PC-9 (cell line): ENCODE measurements around the gene XRCC5. TPM values are rescaled to one million over a fixed set of nuclear protein-coding genes. Genes with fewer than 3 reads are reported as not detected.

Experiments
- BruUV-seq: library from RNA; stranded (reverse); fragments of 400-500 nt; replicated peaks from 2 replicates; lab custom pipeline; 2021; lab: Mats Ljungman, UMichigan
- CTCF ChIA-PET: fragments of 300-600 bp; sonication (Branson Sonifier 250); formaldehyde crosslinking; loops from one replicate; lab custom pipeline; 2022; ENCODE audit warnings: antibody characterized with exemption; lab: Charles Lee
- POLR2A ChIA-PET: fragments of 300-600 bp; sonication (Branson Sonifier 250); formaldehyde crosslinking; loops from one replicate; lab custom pipeline; 2022; ENCODE audit warnings: antibody characterized with exemption; ENCODE audit not compliant: unreplicated experiment; lab: Charles Lee
- DNase-seq, 2 experiments: peaks; one replicate each; pipeline versions ENCODE4 v3.0.0 to v3.0.0-alpha.2; 2015 to 2022; ENCODE audit warnings: mixed read lengths in 1 of 2
- H2AFZ ChIP-seq: fragments of 200-600 bp; sonication (generic); 2 replicates; pipeline ENCODE4 v1.8.1; 2017; ENCODE audit warnings: antibody characterized with exemption
- H3F3A ChIP-seq: fragments of 200-600 bp; sonication (generic); 2 replicates; pipeline ENCODE4 v1.8.1; 2017; ENCODE audit warnings: antibody characterized with exemption, mild to moderate bottlenecking, low read depth; ENCODE audit not compliant: insufficient read depth
- H3K27ac ChIP-seq: fragments of 200-600 bp; sonication (generic); 2 replicates; pipeline ENCODE4 v1.6.1; 2016; ENCODE audit warnings: mixed run types
- H3K27me3 ChIP-seq: fragments of 200-600 bp; sonication (generic); 2 replicates; pipeline ENCODE4 v1.6.1; 2016; ENCODE audit warnings: low read depth, mixed run types; ENCODE audit not compliant: insufficient read depth
- H3K36me3 ChIP-seq: fragments of 200-600 bp; sonication (generic); 2 replicates; pipeline ENCODE4 v1.6.1; 2016; ENCODE audit warnings: low read depth, mixed run types
- H3K4me1 ChIP-seq: fragments of 200-600 bp; sonication (generic); replicated peaks from 2 replicates; pipeline ENCODE4 v1.6.1; 2016; ENCODE audit warnings: mixed run types; ENCODE audit not compliant: insufficient read depth
- H3K4me2 ChIP-seq: fragments of 200-600 bp; sonication (generic); 2 replicates; pipeline ENCODE4 v1.6.1; 2017; ENCODE audit warnings: mixed run types
- H3K4me3 ChIP-seq: fragments of 200-600 bp; sonication (generic); 2 replicates; pipeline ENCODE4 v1.6.1; 2016; ENCODE audit warnings: mixed run types
- H3K79me2 ChIP-seq: fragments of 200-600 bp; sonication (generic); 2 replicates; pipeline ENCODE4 v1.6.1; 2017; ENCODE audit warnings: low read depth, mixed run types
- H3K9me2 ChIP-seq: fragments of 200-600 bp; sonication (generic); 2 replicates; pipeline ENCODE4 v1.8.1; 2017; ENCODE audit warnings: mild to moderate bottlenecking; ENCODE audit not compliant: insufficient read depth
- H3K9me3 ChIP-seq: fragments of 200-600 bp; sonication (generic); 2 replicates; pipeline ENCODE4 v1.8.1; 2016; ENCODE audit warnings: low read depth; ENCODE audit not compliant: insufficient read depth
- H4K20me1 ChIP-seq: fragments of 200-600 bp; sonication (generic); 2 replicates; pipeline ENCODE4 v1.8.1; 2017; ENCODE audit not compliant: insufficient read depth
- EZH2 ChIP-seq: fragments of 200-600 bp; sonication (generic); IDR thresholded peaks from 2 replicates; pipeline ENCODE4 v1.8.0; 2017; ENCODE audit warnings: antibody characterized with exemption, low read depth
- intact Hi-C: fragments of 100-400 bp; cut with micrococcal nuclease; formaldehyde crosslinking; loops from one replicate; pipeline ENCODE4 v1.10.0; 2022; ENCODE audit not compliant: unreplicated experiment
- total RNA-seq: library from RNA; stranded (reverse); gene quantifications from 2 replicates; pipeline ENCODE4 v1.2.3, GENCODE V29; 2021
- TF ChIP-seq, protein P1 (sequence below): fragments of 200-600 bp; sonication (generic); conservative IDR thresholded peaks from 2 replicates; pipeline ENCODE4 v1.6.1; 2017; ENCODE audit warnings: mixed run types, antibody characterized with exemption, mild to moderate bottlenecking, moderate library complexity

XRCC5 gene
- total RNA-seq, 1 experiment from 2014 or later: 275 TPM

DNA sequence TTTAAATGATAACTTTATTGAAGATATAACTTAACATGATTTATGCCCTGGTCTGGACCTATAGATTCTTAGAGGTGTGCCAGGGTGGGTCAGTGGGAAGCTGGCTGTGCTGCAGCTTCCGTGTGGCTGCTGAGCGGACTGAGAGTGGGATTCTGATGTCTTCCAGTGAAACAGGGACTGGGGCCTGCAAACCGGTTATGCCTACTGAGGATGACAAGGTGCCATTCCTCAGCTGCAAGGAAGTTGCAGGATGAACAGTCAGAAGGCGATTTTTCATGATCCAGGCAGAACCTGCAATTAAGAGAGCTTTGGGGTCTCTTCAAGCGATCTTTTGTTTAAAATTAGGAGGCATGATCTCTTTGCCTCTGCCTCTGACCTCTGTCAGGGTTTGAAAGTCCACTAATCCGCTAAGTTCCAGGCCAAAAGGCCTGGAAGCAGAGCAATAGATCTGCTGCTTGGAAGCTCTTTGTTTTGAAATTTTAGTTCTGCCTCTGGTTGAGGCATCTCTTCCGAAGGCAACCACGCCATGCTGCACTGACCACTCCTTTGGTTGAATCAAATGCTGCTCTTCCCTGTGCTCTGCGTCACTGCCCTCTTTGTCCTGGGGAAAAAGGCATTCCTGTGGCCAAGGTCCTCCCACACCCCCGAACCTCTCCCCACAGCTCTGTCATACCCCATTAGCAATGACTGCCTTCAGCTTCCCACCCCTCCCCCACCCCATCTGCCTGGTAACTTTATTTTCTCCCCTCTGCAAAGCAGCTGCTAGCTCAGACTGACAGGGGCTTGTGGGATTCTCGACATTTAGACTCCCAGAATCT lies 25.5 kb upstream of the XRCC5 start:
- H3F3A ChIP-seq: no peaks in the 10 kb centered on the region; the same call in 1 of the 2 replicates
- CTCF ChIA-PET: interaction anchor here (0.6 kb wide), 1 partner anchor 1601 kb away, joined by 3 read pairs; no protein-coding TSS in a partner anchor

DNA sequence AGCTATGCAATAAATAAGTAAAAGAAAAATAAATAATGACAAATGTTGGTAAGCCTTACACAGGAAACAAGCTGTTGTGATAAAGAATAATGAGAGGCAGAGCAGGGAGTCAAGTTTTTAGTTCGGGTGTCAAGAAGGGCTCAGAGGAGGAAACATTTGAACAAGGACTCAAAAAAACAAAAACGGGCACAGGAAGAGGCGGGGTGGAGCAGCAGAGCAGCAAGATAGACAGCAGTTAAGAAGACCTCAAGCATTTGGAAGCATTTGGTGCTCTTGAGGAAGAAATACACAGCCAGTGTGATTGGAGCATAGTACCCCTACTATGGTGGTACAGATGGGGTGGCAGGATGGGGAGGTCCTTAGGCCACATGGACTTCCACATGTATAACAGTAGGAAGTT lies 24.6 kb upstream of the XRCC5 start:
- intact Hi-C loops: no loop called here
- Histone ChIP-seq H3K36me3 (no peaks in the 10 kb centered on the region), H3K27me3 (0 out of 2 replicates have a peak, but pooled peaks cover 12% of the 10 kb centered on the region), H3K27ac (no peak overlapping the region), H3F3A (no peaks in the 10 kb centered on the region; the same call in 1 of the 2 replicates), H3K9me3 (no peaks in the 10 kb centered on the region), H4K20me1 (no peaks in the 10 kb centered on the region), H3K9me2 (no peaks in the 10 kb centered on the region), H3K4me2 (no peak overlapping the region), H3K79me2 (no peaks in the 10 kb centered on the region), H3K4me1 (peaks cover 17% of the 10 kb centered on the region), H3K4me3 (no peak overlapping the region), H2AFZ (no peak overlapping the region)
- POLR2A ChIA-PET: no interaction called here
- CTCF ChIA-PET: interaction anchor here (0.6 kb wide), 2 partner anchors 60 to 1602 kb away, joined by 3 read pairs; no protein-coding TSS in a partner anchor
- DNase-seq: no peak
- no TSS peak for BruUV-seq
- TF ChIP-seq, protein P1, sequence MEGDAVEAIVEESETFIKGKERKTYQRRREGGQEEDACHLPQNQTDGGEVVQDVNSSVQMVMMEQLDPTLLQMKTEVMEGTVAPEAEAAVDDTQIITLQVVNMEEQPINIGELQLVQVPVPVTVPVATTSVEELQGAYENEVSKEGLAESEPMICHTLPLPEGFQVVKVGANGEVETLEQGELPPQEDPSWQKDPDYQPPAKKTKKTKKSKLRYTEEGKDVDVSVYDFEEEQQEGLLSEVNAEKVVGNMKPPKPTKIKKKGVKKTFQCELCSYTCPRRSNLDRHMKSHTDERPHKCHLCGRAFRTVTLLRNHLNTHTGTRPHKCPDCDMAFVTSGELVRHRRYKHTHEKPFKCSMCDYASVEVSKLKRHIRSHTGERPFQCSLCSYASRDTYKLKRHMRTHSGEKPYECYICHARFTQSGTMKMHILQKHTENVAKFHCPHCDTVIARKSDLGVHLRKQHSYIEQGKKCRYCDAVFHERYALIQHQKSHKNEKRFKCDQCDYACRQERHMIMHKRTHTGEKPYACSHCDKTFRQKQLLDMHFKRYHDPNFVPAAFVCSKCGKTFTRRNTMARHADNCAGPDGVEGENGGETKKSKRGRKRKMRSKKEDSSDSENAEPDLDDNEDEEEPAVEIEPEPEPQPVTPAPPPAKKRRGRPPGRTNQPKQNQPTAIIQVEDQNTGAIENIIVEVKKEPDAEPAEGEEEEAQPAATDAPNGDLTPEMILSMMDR: no peak
- TF ChIP-seq EZH2: no peak

More for the DNA sequence above, 25.5 kb upstream of the XRCC5 start:
- POLR2A ChIA-PET: no interaction called here
- Histone ChIP-seq H3K4me3 (no peak overlapping the region), H3K4me1 (peaks cover 20% of the 10 kb centered on the region), H4K20me1 (no peaks in the 10 kb centered on the region), H3K9me2 (no peaks in the 10 kb centered on the region), H3K9me3 (no peaks in the 10 kb centered on the region), H2AFZ (no peak overlapping the region), H3K27ac (no peak overlapping the region), H3K4me2 (no peak overlapping the region), H3K27me3 (0 out of 2 replicates have a peak, but pooled peaks cover 12% of the 10 kb centered on the region), H3K79me2 (no peaks in the 10 kb centered on the region), H3K36me3 (no peaks in the 10 kb centered on the region)
- BruUV-seq: no TSS peak
- TF ChIP-seq, protein P1: no peak
- TF ChIP-seq EZH2: no peak
- peak in 1 of 2 experiments; percentile 8 for DNase-seq
- intact Hi-C loops: no loop called here

DNA sequence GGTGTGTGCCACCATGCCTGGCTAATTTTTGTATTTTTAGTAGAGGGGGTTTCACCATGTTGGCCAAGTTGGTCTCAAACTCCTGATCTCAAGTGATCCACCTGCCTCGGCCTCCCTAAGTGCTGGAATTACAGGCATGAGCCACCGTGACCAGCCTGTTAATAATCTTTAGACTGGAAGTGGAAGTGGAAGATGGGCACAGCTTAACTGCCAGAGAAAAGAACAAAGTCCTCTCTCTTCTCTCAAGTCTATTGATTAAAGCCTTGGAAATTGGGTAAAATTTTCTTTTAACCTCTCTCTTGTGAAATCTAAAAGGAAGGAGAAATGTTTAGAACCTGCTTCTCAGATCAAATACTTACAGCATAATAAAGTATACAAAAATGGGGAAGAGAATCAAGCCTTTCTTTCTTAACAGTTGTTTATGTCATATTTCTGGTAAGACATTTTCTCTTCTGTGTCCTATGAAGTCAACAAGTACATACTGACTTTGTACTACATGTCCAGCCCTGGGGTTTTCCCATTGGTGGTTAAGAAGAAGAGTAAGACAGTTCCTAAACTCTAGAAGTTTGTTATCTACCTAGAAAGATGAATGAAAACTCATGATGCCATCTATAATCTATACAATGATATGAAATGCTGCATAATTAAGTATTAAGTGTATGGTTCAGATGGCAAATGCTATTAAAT lies 22.8 kb upstream of the XRCC5 start:
- Histone ChIP-seq H3K79me2 (no peaks in the 10 kb centered on the region), H3K4me3 (no peak overlapping the region), H3K4me1 (peaks cover 6% of the 10 kb centered on the region), H3K4me2 (no peak overlapping the region), H2AFZ (no peak overlapping the region), H3K27me3 (0 out of 2 replicates have a peak, but pooled peaks cover 12% of the 10 kb centered on the region), H3K36me3 (no peaks in the 10 kb centered on the region), H4K20me1 (no peaks in the 10 kb centered on the region), H3K9me3 (no peaks in the 10 kb centered on the region), H3K27ac (no peak overlapping the region), H3F3A (no peaks in the 10 kb centered on the region; the same call in 1 of the 2 replicates), H3K9me2 (no peaks in the 10 kb centered on the region)
- no TSS peak for BruUV-seq
- POLR2A ChIA-PET: no interaction called here
- CTCF ChIA-PET: interaction anchor here (0.6 to 0.7 kb wide), 2 partner anchors 60 to 230 kb away, joined by 3 read pairs; no protein-coding TSS in a partner anchor
- intact Hi-C loops: no loop called here
- TF ChIP-seq, protein P1: no peak
- TF ChIP-seq EZH2: no peak
- DNase-seq: no peak
